Activated gamma-delta T cell (primary cell): Measurements from ENCODE around the gene SLCO6A1.

ENCODE experiments used
- DNase-seq: peaks from one replicate; lab custom pipeline; 2025; lab: John Stamatoyannopoulos, UW
- total RNA-seq, 2 donors: gene quantifications; one replicate each; lab custom pipeline; 2026; lab: John Stamatoyannopoulos, UW

Gene SLCO6A1, protein sequence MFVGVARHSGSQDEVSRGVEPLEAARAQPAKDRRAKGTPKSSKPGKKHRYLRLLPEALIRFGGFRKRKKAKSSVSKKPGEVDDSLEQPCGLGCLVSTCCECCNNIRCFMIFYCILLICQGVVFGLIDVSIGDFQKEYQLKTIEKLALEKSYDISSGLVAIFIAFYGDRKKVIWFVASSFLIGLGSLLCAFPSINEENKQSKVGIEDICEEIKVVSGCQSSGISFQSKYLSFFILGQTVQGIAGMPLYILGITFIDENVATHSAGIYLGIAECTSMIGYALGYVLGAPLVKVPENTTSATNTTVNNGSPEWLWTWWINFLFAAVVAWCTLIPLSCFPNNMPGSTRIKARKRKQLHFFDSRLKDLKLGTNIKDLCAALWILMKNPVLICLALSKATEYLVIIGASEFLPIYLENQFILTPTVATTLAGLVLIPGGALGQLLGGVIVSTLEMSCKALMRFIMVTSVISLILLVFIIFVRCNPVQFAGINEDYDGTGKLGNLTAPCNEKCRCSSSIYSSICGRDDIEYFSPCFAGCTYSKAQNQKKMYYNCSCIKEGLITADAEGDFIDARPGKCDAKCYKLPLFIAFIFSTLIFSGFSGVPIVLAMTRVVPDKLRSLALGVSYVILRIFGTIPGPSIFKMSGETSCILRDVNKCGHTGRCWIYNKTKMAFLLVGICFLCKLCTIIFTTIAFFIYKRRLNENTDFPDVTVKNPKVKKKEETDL
- 0 to 0.09 reads per million in 2 donors for total RNA-seq

GRCh38 chr5:102498271-102499034 is at the start of gene SLCO6A1:
TSS of gene SLCO6A1 (minus strand) at chr5:102499001. CDS start at chr5:102498844, 157 bp downstream.
- DNase-seq, result peak; percentile 3

- no peak for DNase-seq
These were observed 48.6 kb upstream of the SLCO6A1 start for GRCh38 chr5:102547141-102548035.

- no peak for DNase-seq
These were observed 46.4 kb upstream of the SLCO6A1 start for GRCh38 chr5:102545175-102545574.

DNA sequence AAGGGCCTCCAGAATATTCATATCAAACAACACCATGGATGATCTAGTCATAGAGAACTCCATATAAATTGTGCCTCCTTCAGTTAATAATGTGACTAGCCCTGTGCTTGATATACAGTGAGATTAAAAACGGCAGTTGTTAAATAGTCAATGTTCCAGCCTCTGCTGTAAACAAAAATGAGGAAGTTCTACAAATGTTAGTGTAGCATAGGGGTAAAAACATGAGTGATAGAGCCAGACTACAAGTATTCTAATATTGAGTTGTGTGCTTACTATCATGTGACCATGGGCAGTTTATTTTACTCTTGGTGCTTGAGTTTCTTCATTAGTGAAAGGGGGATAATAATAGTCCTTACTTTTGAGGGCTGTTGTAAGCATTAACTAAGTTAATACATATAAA is 43.3 kb upstream of the SLCO6A1 start:
- no peak for DNase-seq

GRCh38 chr5:102539996-102540728 is 41.4 kb upstream of the SLCO6A1 start:
- DNase-seq, result no peak

DNA sequence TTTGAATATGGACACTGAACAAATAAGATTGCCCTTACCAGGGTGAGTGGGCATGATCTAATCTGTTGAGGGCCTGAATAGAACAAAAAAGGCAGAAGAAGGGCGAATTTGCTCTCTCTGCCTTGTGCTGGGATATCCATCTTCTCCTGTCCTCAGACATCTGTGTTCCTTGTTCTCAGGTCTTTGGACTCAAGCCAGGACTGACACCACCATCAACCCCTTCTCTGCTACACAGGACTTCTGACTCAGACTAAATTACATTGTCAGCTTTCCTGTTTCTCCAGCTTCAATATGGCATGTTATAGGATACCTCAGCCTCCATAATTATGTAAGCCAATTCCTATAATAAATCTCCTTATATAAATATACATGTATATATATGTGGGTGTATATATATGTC is 40.8 kb upstream of the SLCO6A1 start:
- DNase-seq, result no peak

DNA sequence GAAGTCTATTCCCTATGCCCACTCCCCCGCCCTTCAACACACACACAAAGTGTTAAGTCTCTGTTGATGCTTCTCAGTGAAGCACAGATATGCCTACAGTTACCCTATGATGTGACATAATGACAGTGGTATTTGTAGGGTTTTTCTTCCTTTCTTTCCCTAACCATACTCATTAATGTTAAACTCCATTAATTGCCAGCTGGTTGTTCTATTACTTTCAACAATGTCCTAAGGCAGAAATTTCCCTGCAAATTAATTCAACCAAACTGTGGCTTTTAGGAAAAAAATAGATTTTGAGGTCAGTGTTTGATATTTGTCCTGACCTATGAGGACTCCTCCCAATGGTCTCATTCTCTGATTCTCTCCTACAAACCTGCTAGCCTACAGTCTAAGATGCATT is 38.2 kb upstream of the SLCO6A1 start:
- DNase-seq, result no peak

DNA sequence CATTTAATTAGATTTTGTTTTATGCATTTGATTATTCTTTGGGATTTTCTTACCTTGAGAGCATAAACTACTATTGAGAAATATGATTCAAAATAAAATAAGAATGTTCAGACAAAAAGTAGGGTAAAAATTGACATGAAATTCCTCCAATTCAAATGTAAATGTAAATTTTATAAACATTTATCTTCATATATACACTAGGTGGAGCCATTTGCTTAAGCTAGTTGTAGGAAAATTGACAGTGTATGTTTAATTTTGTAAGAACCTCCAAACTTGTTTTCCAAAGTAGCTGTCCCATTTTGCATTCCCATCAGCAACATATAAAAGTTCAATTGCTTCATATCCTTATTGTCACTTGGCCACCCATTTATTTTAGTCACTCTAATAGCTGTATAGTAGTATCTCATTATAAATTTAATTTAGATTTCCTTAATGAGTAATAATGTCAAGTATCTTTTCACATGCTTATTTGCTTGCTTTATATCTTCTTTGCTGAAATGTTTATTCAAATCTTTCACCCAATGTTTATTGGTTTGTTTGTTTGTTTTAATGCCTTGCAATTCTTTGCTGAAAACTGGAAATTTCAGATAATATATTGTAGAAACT is 37.6 kb upstream of the SLCO6A1 start:
- no peak for DNase-seq

- no peak for DNase-seq
These were observed 33.3 kb upstream of the SLCO6A1 start for GRCh38 chr5:102532123-102532522.

DNA sequence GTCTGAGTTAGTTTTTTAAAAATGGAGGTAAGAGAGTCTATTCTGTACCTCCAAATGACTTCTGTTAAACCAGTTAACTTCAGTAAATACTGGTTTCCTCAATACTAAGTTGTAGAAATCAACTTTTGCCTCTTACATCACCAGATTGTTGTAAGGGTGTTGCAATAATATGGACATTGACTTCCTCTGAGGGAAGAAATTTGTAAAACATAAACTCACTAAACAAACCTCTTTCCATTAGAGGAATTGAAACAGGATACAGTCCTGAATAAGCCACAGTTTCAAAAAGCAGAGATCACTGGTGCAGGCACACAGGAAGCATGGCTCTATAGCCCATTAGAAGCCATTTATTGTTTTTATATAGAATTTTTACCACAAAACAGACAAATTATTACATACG is 32.7 kb upstream of the SLCO6A1 start:
- no peak for DNase-seq

DNA sequence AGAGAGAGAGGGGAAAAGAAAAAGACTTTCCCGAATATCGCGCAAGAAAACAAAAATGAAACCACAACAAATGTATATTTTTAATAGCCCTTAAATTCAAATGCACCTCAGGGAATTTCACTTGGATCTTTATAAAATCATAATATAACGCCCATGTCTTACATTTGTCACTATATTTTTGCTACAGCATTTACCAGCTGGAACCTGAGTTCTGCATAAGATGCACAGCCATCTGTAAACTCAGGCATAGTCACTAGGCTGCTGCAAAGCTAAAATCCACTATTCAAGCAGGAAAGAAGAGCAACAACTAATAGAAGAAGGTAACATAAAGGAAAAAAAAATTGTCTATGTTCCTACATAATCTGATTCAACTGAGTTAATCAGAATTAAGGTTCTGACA is 30.6 kb upstream of the SLCO6A1 start:
- DNase-seq, result no peak

DNA sequence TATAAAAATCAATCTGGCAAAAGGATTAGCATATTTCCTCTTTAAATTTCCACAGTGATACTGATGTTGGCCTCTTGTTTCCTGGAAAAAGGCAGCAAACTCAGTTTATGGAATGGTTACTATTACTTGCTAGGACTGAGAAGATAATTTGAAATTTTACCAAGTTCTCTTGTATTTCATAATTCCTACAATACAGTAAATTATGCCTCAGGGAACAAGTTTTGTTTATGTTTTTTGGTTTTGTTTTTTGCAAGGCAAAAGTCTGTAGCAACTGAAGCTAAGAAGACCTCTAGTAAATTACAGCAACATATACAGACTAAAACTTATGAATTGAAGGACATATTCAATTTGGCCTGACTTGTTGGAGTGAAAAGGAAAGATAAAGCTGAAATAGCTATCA is 30.2 kb upstream of the SLCO6A1 start:
- no peak for DNase-seq

DNA sequence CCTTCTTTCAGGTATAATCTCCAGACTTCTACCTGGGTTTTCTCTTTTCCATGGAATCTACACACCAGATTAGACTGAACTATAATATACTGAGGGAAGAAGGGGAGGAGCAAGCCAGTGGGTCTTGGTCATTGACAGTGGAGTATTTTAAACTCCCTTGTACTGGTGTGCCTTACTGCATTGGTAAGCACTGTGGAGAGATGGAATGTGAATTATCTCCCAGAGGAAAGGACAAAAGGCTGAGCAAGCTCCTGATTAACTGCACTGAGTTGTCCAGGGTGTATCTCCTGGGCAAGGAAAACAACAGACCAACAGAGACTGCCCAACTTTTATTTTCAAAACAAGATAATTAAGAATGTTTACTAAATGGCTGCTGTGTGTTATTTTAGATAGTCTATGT is 29.8 kb upstream of the SLCO6A1 start:
- no peak for DNase-seq

- DNase-seq, result no peak
These were observed 28.7 kb upstream of the SLCO6A1 start for GRCh38 chr5:102527547-102527946.

DNA sequence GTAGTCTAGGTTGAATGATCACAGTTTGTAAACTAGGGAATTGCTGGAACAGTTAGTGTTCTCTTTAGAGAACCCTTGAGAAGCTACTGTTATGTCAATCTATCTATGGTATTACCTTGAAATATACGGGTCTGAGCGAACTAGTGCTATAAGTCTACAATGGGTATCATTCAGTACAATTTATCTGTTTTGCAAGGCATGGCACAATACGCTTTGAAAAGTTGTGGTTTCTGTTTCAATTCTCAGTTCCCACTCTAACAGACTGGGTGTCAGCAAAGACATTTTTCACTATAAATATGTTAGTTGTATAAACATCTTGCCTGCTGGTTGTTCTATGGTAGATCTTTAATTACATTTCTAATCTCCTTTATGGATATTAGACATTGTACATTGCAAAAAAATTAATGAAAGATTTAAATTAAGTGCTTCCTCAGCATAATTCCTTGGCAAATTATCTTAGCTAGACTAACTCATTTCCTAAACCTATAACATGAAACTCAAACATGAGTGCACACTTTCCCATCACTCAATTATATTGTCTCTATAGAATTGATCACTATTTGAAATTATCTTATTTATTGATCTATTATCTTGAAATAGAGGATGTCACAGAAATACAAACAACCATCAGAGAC is 24.9 kb upstream of the SLCO6A1 start:
- DNase-seq, result no peak

GRCh38 chr5:102511666-102512065 is 12.9 kb upstream of the SLCO6A1 start:
- no peak for DNase-seq

- peak; percentile 2 for DNase-seq
These were observed 7.4 kb downstream of the SLCO6A1 start for GRCh38 chr5:102491261-102491914.

DNA sequence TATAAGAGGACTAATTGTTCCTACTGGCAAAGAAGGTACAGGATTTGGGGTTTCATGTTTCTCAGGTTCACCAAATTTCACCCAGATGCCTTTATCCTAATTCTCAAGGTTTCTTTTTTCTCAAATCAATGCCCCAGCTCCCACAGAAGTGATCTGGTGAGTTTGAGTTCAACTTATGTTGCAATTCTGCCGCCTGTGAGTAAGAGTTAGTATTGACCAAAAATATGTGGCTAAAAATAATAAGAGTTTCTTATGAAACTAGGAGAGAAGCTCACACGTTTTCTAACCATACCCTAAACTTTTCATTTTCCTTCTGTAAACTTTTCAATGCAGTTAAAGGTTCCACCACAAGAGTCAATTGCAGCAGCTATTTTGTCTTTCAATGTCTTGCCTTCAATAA is 15.1 kb downstream of the SLCO6A1 start:
- DNase-seq, result no peak

GRCh38 chr5:102481054-102481715 is 17.6 kb downstream of the SLCO6A1 start:
- DNase-seq, result no peak
